ENCODE results near the gene INAFM1. TPM values are rescaled to one million over a fixed set of nuclear protein-coding genes. Genes with fewer than 3 reads are reported as not detected.

The INAFM1 gene
- total RNA-seq, 1 donor: 2.3 TPM

- DNase-seq (ENCODE audit: low read depth): no peak
- no peak for TF ChIP-seq CTCF (IDR thresholded peaks at IDR 0.05; ENCODE audit: insufficient read depth, low read length)
- H3K4me3 ChIP-seq (ENCODE audit: low read depth, low read length): no peak overlapping the region
Observed at GRCh38 chr19:47264629-47265028, 10.1 kb upstream of the INAFM1 start.

DNA sequence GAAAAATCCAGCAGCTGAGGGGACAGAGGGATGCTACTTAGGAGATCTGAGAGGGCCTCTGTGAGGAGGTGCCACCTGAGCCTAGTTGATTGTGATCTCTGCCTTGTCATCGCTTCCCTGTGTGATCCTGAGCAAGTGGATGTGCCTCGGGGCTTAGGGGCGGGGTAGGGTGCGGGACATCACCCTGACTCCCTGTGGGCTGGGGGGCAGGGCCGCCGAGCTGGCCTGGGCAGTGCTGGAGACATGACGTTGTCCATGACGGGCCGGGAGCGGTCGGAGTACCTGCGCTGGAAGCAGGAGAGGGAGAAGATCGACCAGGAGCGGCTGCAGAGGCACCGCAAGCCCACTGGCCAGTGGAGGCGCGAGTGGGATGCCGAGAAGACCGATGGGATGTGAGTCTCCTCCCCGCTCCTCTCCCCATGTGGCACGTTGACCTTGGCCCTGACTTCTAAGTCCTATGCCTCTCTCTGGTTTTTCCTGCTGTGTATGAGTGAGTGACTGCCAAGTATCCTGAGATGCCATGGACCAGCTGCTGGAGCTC lies 8.2 kb upstream of the INAFM1 start:
- H3K4me3 ChIP-seq (ENCODE audit: low read depth, low read length): no peak overlapping the region
- TF ChIP-seq CTCF (IDR thresholded peaks at IDR 0.05; ENCODE audit: insufficient read depth, low read length): no peak
- no peak for DNase-seq (ENCODE audit: low read depth)

GRCh38 chr19:47267350-47267759 lies 7.3 kb upstream of the INAFM1 start:
- TF ChIP-seq CTCF (IDR thresholded peaks at IDR 0.05; ENCODE audit: insufficient read depth, low read length): no peak
- DNase-seq (ENCODE audit: low read depth): no peak
- no peak overlapping the region for H3K4me3 ChIP-seq (ENCODE audit: low read depth, low read length)

GRCh38 chr19:47268028-47268427 lies 6.7 kb upstream of the INAFM1 start:
- no peak overlapping the region for H3K4me3 ChIP-seq (ENCODE audit: low read depth, low read length)
- no peak for DNase-seq (ENCODE audit: low read depth)
- TF ChIP-seq CTCF (IDR thresholded peaks at IDR 0.05; ENCODE audit: insufficient read depth, low read length): no peak

GRCh38 chr19:47269596-47269995 lies 5.1 kb upstream of the INAFM1 start:
- no peak for DNase-seq (ENCODE audit: low read depth)
- no peak for TF ChIP-seq CTCF (IDR thresholded peaks at IDR 0.05; ENCODE audit: insufficient read depth, low read length)
- no peak overlapping the region for H3K4me3 ChIP-seq (ENCODE audit: low read depth, low read length)

- no peak overlapping the region for H3K4me3 ChIP-seq (ENCODE audit: low read depth, low read length)
- DNase-seq (ENCODE audit: low read depth): no peak
- no peak for TF ChIP-seq CTCF (IDR thresholded peaks at IDR 0.05; ENCODE audit: insufficient read depth, low read length)
Observed at GRCh38 chr19:47270408-47270807, 4.3 kb upstream of the INAFM1 start.

DNA sequence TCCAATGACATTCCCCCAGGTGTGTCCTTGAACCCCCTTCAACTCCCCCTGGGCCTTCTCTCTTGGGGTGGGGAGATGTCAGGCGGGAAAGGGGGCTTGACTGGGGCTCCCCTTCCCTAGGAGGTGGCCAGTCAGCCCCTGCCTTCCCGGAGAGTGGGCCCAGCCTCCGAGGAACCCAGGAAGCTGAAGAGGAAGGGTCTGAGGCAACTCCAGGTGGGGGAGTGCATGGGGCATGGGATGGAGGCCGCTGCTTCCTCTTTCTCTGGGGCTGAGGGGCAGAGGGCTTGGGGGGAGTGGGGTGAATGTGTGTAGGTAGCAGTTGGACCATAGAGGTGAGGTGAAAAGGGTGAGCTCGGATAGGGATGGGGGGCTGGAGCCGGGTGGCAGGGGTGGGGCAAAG lies 2.7 kb upstream of the INAFM1 start:
- no peak for DNase-seq (ENCODE audit: low read depth)
- no peak for TF ChIP-seq CTCF (IDR thresholded peaks at IDR 0.05; ENCODE audit: insufficient read depth, low read length)

More for the DNA sequence above, 2.7 kb upstream of the INAFM1 start:
- H3K4me3 ChIP-seq (ENCODE audit: low read depth, low read length): no peak overlapping the region
